IMR-90 (cell line): Measurements from ENCODE around the gene SGSH. TPM values are rescaled to one million over a fixed set of nuclear protein-coding genes. Genes with fewer than 3 reads are reported as not detected.

Source experiments
- ATAC-seq: fragments of 200-7000 bp; cut with Tn5 transposase; 2 replicates; pipeline ENCODE4 v1.9.1; 2020; ENCODE audit warnings: low read depth, mild to moderate bottlenecking, moderate library complexity
- BruUV-seq: library from RNA; stranded (reverse); fragments of 400-500 nt; replicated peaks from 2 replicates; lab custom pipeline; 2021; lab: Mats Ljungman, UMichigan
- CTCF ChIA-PET: fragments of 300-600 bp; formaldehyde crosslinking; extraction: SDS; loops from one replicate; lab custom pipeline; 2021; ENCODE audit warnings: antibody characterized with exemption; lab: Yijun Ruan, JAX
- POLR2A ChIA-PET: fragments of 300-600 bp; sonication (Branson Sonifier 250); formaldehyde crosslinking; loops from one replicate; lab custom pipeline; 2022; ENCODE audit warnings: antibody characterized with exemption; ENCODE audit not compliant: unreplicated experiment; lab: Charles Lee
- DNase-seq: peaks from one replicate; pipeline ENCODE4 v3.0.0; 2013
- H2AFZ ChIP-seq: replicated peaks from 2 replicates; pipeline ENCODE3; 2013; ENCODE audit warnings: low read length, mild to moderate bottlenecking; ENCODE audit not compliant: poor library complexity
- H2AK5ac ChIP-seq: 2 replicates; pipeline ENCODE4 v1.6.1; 2013; ENCODE audit warnings: low read depth, low read length, inconsistent platforms
- H2AK9ac ChIP-seq: replicated peaks from 2 replicates; pipeline ENCODE3; 2013; ENCODE audit warnings: mild to moderate bottlenecking, low read depth, low read length, moderate library complexity; ENCODE audit not compliant: poor library complexity
- H2BK120ac ChIP-seq: 2 replicates; pipeline ENCODE4 v1.6.1; 2013; ENCODE audit warnings: low read depth, low read length, inconsistent platforms
- H2BK15ac ChIP-seq: 3 replicates; pipeline ENCODE4 v1.6.1; 2013; ENCODE audit warnings: low read depth, low read length, inconsistent platforms
- H2BK20ac ChIP-seq: 2 replicates; pipeline ENCODE4 v1.6.1; 2013; ENCODE audit warnings: low read depth, mild to moderate bottlenecking, inconsistent platforms, low read length, moderate library complexity
- H2BK5ac ChIP-seq: 2 replicates; pipeline ENCODE4 v1.6.1; 2013; ENCODE audit warnings: mild to moderate bottlenecking, low read depth, low read length, inconsistent platforms; ENCODE audit not compliant: poor library complexity, severe bottlenecking
- H3K14ac ChIP-seq: replicated peaks from 2 replicates; pipeline ENCODE4 v1.6.1; 2013; ENCODE audit warnings: low read depth, low read length, inconsistent platforms
- H3K18ac ChIP-seq: 2 replicates; pipeline ENCODE4 v1.6.1; 2013; ENCODE audit warnings: low read depth, low read length, control low read depth
- H3K23ac ChIP-seq: 2 replicates; pipeline ENCODE4 v1.6.1; 2013; ENCODE audit warnings: low read depth, low read length, inconsistent platforms
- H3K27ac ChIP-seq: 2 replicates; pipeline ENCODE4 v1.5.1; 2013; ENCODE audit warnings: mild to moderate bottlenecking, control low read depth, low read length; ENCODE audit not compliant: insufficient read depth
- H3K27me3 ChIP-seq: 2 replicates; pipeline ENCODE4 v1.6.1; 2013; ENCODE audit warnings: low read length; ENCODE audit not compliant: control insufficient read depth, insufficient read depth
- H3K36me3 ChIP-seq: 2 replicates; pipeline ENCODE4 v1.6.1; 2013; ENCODE audit warnings: low read length, mixed read lengths; ENCODE audit not compliant: control insufficient read depth, insufficient read depth
- H3K4ac ChIP-seq: 2 replicates; pipeline ENCODE4 v1.6.1; 2013; ENCODE audit warnings: low read depth, low read length, inconsistent platforms
- H3K4me1 ChIP-seq: 2 replicates; pipeline ENCODE4 v1.6.1; 2013; ENCODE audit warnings: low read length, mixed read lengths; ENCODE audit not compliant: control insufficient read depth, insufficient read depth
- H3K4me2 ChIP-seq: 2 replicates; pipeline ENCODE4 v1.6.1; 2013; ENCODE audit warnings: low read depth, mild to moderate bottlenecking, control low read depth, low read length, moderate library complexity
- H3K4me3 ChIP-seq: 2 replicates; pipeline ENCODE4 v1.5.1; 2013; ENCODE audit warnings: low read depth, mild to moderate bottlenecking, control low read depth, low read length, moderate library complexity; ENCODE audit not compliant: insufficient read depth
- H3K56ac ChIP-seq: 2 replicates; pipeline ENCODE4 v1.6.1; 2013; ENCODE audit warnings: low read length, inconsistent platforms; ENCODE audit not compliant: insufficient read depth; ENCODE audit errors: extremely low read depth
- H3K79me1 ChIP-seq, 2 experiments: 2 replicates each; pipeline ENCODE4 v1.6.1; 2013; ENCODE audit warnings: low read length in 2 of 2, inconsistent platforms in 1 of 2, low read depth in 1 of 2
- H3K9ac ChIP-seq: 2 replicates; pipeline ENCODE4 v1.6.1; 2013; ENCODE audit warnings: low read depth, low read length, control low read depth
- H3K9me1 ChIP-seq: 2 replicates; pipeline ENCODE4 v1.6.1; 2013; ENCODE audit warnings: low read length, inconsistent platforms; ENCODE audit not compliant: insufficient read depth
- H3K9me3 ChIP-seq: 2 replicates; pipeline ENCODE4 v1.6.1; 2013; ENCODE audit warnings: low read length; ENCODE audit not compliant: control insufficient read depth, insufficient read depth
- H4K20me1 ChIP-seq: 2 replicates; pipeline ENCODE4 v1.6.1; 2013; ENCODE audit warnings: low read length, inconsistent platforms; ENCODE audit not compliant: insufficient read depth
- H4K5ac ChIP-seq: 2 replicates; pipeline ENCODE4 v1.6.1; 2013; ENCODE audit warnings: mild to moderate bottlenecking, low read depth, low read length, control low read depth
- H4K8ac ChIP-seq, 2 experiments: 2 replicates each; pipeline ENCODE4 v1.6.1; 2013; ENCODE audit warnings: low read depth in 2 of 2, low read length in 2 of 2, control low read depth in 1 of 2, inconsistent platforms in 1 of 2
- H4K91ac ChIP-seq: 2 replicates; pipeline ENCODE4 v1.6.1; 2013; ENCODE audit warnings: low read depth, low read length, inconsistent platforms; ENCODE audit not compliant: insufficient read depth
- BHLHE40 ChIP-seq: fragments of 150-350 bp; IDR thresholded peaks from 2 replicates; pipeline ENCODE4 v1.6.1; 2016; ENCODE audit warnings: mild to moderate bottlenecking, low read depth, low read length
- CEBPB ChIP-seq: IDR thresholded peaks from 2 replicates; pipeline ENCODE4 v1.6.1; 2012; ENCODE audit warnings: low read depth, low read length, improper control_type of control experiment
- CHD1 ChIP-seq: IDR thresholded peaks from 2 replicates; pipeline ENCODE4 v1.6.1; 2012; ENCODE audit warnings: low read depth, low read length, improper control_type of control experiment
- CTCF ChIP-seq: conservative IDR thresholded peaks from 2 replicates; pipeline ENCODE4 v1.5.1; 2012; ENCODE audit warnings: mild to moderate bottlenecking, low read depth, low read length, improper control_type of control experiment
- FOS ChIP-seq: fragments of 150-350 bp; IDR thresholded peaks from 2 replicates; pipeline ENCODE4 v1.6.1; 2016; ENCODE audit warnings: low read depth, low read length
- MAFK ChIP-seq: IDR thresholded peaks from 2 replicates; pipeline ENCODE4 v1.6.1; 2012; ENCODE audit warnings: low read depth, low read length, improper control_type of control experiment
- MAZ ChIP-seq: IDR thresholded peaks from 2 replicates; pipeline ENCODE4 v1.6.1; 2012; ENCODE audit warnings: low read depth, mild to moderate bottlenecking, low read length, improper control_type of control experiment, moderate library complexity, borderline replicate concordance
- MXI1 ChIP-seq: IDR thresholded peaks from 2 replicates; pipeline ENCODE4 v1.6.1; 2012; ENCODE audit warnings: low read depth, mild to moderate bottlenecking, low read length, moderate library complexity, borderline replicate concordance
- NFE2L2 ChIP-seq: fragments of 150-350 bp; IDR thresholded peaks from 2 replicates; pipeline ENCODE4 v1.6.1; 2016; ENCODE audit warnings: low read depth, mild to moderate bottlenecking, low read length
- POLR2A ChIP-seq: IDR thresholded peaks from 2 replicates; pipeline ENCODE4 v1.6.1; 2012; ENCODE audit warnings: mild to moderate bottlenecking, low read depth, low read length
- RAD21 ChIP-seq: IDR thresholded peaks from 2 replicates; pipeline ENCODE4 v1.6.1; 2012; ENCODE audit warnings: low read length, improper control_type of control experiment
- RCOR1 ChIP-seq: IDR thresholded peaks from 2 replicates; pipeline ENCODE4 v1.6.1; 2012; ENCODE audit warnings: mild to moderate bottlenecking, low read length, improper control_type of control experiment; ENCODE audit not compliant: insufficient replicate concordance
- RFX5 ChIP-seq: IDR thresholded peaks from 2 replicates; pipeline ENCODE4 v1.8.0; 2012; ENCODE audit warnings: low read depth, mild to moderate bottlenecking, low read length, moderate library complexity
- SMC3 ChIP-seq: fragments of 150-350 bp; IDR thresholded peaks from 2 replicates; pipeline ENCODE4 v1.6.1; 2016; ENCODE audit warnings: low read depth, mild to moderate bottlenecking, antibody characterized with exemption, low read length, moderate library complexity
- WGBS, 2 experiments: methylation state at CpG; one replicate each; pipeline versions ENCODE4 v1.1.5 to v1.1.7; 2013; ENCODE audit warnings: missing lambda C conversion rate in 2 of 2; ENCODE audit not compliant: insufficient read length in 1 of 2; ENCODE audit errors: extremely low coverage in 2 of 2; 5-methylcytosine and 5-hydroxymethylcytosine counted together
- dilution Hi-C: fragments of 300-500 bp; cut with HindIII; formaldehyde crosslinking; loops from one replicate; pipeline ENCODE4 v1.14.3; 2018; ENCODE audit warnings: low sequenced_read_pairs; ENCODE audit not compliant: unreplicated experiment
- in situ Hi-C: fragments of 300-500 bp; cut with MboI; formaldehyde crosslinking; loops from 3 replicates; pipeline ENCODE4 v1.14.3; 2019; ENCODE audit warnings: low sequenced_read_pairs, inconsistent platforms, mixed read lengths
- intact Hi-C: fragments of 100-400 bp; cut with micrococcal nuclease; formaldehyde crosslinking; loops from 2 replicates; pipeline ENCODE4 v1.10.0; 2022
- polyA plus RNA-seq, 3 experiments: library from polyadenylated mRNA; depleted of rRNA; stranded (reverse); fragments of >200 nt; gene quantifications; 2 replicates each; pipeline ENCODE4 v1.2.3, GENCODE V29; 2012; ENCODE audit warnings: low replicate concordance in 1 of 3
- total RNA-seq: library from RNA; depleted of rRNA; stranded (reverse); fragments of >200 nt; gene quantifications from 2 replicates; pipeline ENCODE4 v1.2.3, GENCODE V29; 2012
- TF ChIP-seq, protein P1 (sequence below): fragments of 150-350 bp; IDR thresholded peaks from 2 replicates; pipeline ENCODE4 v1.6.1; 2016; ENCODE audit warnings: low read depth, mild to moderate bottlenecking, low read length, moderate library complexity, borderline replicate concordance
- TF ChIP-seq, protein P2 (sequence below): fragments of 150-350 bp; IDR thresholded peaks from 2 replicates; pipeline ENCODE4 v1.6.1; 2017; ENCODE audit warnings: mild to moderate bottlenecking, antibody characterized with exemption, low read length, low read depth

The SGSH gene
- total and polyA plus RNA-seq, 2 of the 4 experiments (the other 2 are of a cell fraction), result 3.0 to 41.5 TPM

GRCh38 chr17:80227666-80228065, 7.5 kb upstream of the SGSH start:
- no peaks in the 10 kb centered on the region for H3K4me1 ChIP-seq
- no peak overlapping the region for H3K23ac ChIP-seq
- no peak overlapping the region for H2BK5ac ChIP-seq
- no peak overlapping the region for H4K91ac ChIP-seq
- no peak overlapping the region for H3K4me3 ChIP-seq
- ATAC-seq (no peak), DNase-seq (no peak)
- TF ChIP-seq NFE2L2, result no peak
- no peak for TF ChIP-seq MAZ
- TF ChIP-seq FOS, result no peak
- no peak for TF ChIP-seq MXI1
- no peak for TF ChIP-seq MAFK
- no peak for TF ChIP-seq SMC3
- TF ChIP-seq CEBPB, result no peak
- no peak for TF ChIP-seq RCOR1
- TF ChIP-seq RFX5, result no peak
- TF ChIP-seq RAD21, result no peak
- TF ChIP-seq, protein P1, sequence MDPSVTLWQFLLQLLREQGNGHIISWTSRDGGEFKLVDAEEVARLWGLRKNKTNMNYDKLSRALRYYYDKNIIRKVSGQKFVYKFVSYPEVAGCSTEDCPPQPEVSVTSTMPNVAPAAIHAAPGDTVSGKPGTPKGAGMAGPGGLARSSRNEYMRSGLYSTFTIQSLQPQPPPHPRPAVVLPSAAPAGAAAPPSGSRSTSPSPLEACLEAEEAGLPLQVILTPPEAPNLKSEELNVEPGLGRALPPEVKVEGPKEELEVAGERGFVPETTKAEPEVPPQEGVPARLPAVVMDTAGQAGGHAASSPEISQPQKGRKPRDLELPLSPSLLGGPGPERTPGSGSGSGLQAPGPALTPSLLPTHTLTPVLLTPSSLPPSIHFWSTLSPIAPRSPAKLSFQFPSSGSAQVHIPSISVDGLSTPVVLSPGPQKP, result no peak
- TF ChIP-seq POLR2A, result no peak
- TF ChIP-seq, protein P2, sequence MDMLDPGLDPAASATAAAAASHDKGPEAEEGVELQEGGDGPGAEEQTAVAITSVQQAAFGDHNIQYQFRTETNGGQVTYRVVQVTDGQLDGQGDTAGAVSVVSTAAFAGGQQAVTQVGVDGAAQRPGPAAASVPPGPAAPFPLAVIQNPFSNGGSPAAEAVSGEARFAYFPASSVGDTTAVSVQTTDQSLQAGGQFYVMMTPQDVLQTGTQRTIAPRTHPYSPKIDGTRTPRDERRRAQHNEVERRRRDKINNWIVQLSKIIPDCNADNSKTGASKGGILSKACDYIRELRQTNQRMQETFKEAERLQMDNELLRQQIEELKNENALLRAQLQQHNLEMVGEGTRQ, result no peak
- no peak for TF ChIP-seq CHD1
- TF ChIP-seq CTCF, result no peak
- no peak for TF ChIP-seq BHLHE40
- peaks cover 7% of the 10 kb centered on the region for H3K9me1 ChIP-seq
- H2AFZ ChIP-seq, result no peak overlapping the region
- in situ Hi-C loops (no loop called here), dilution Hi-C loops (no loop called here), intact Hi-C loops (no loop called here)
- no peak overlapping the region for H3K4me2 ChIP-seq
- WGBS, 2 experiments, result 100% methylated on average over 1 of the region's 11 CpGs; no CpG with 5 or more reads in 1 of the 2 experiments
- no peak overlapping the region for H3K9ac ChIP-seq
- no peak overlapping the region for H2AK9ac ChIP-seq
- BruUV-seq, result no TSS peak
- no peak overlapping the region for H4K8ac ChIP-seq
- peaks cover 0 to 14% of the 10 kb centered on the region in 2 experiments; a peak in 2 of 4 replicates for H3K79me1 ChIP-seq
- no peak overlapping the region for H4K5ac ChIP-seq
- peaks cover 4% of the 10 kb centered on the region for H3K9me3 ChIP-seq
- no peak overlapping the region for H2BK20ac ChIP-seq
- ChIA-PET POLR2A (no interaction called here), CTCF (no interaction called here)
- no peak overlapping the region for H2BK15ac ChIP-seq
- no peak overlapping the region for H2AK5ac ChIP-seq
- H3K18ac ChIP-seq, result no peak overlapping the region
- H3K27ac ChIP-seq, result no peak overlapping the region
- no peak overlapping the region for H3K14ac ChIP-seq
- no peaks in the 10 kb centered on the region for H4K20me1 ChIP-seq
- H3K4ac ChIP-seq, result no peak overlapping the region
- peaks cover 34% of the 10 kb centered on the region for H3K36me3 ChIP-seq
- no peak overlapping the region for H2BK120ac ChIP-seq
- H3K56ac ChIP-seq, result no peak overlapping the region
- H3K27me3 ChIP-seq, result no peaks in the 10 kb centered on the region
